ENCODE results near the gene EIPR1. TPM values are rescaled to one million over a fixed set of nuclear protein-coding genes. Genes with fewer than 3 reads are reported as not detected.

Gene EIPR1
- total and polyA plus RNA-seq, 2 donors (not counting 1 experiment from before 2014, with no cell fraction given) = 22.3 to 23.9 TPM

- Histone ChIP-seq H3K4me3 (replicated peaks in 1 of 4; ENCODE audit: control extremely low read depth in 1 of 4, insufficient read depth in 1 of 4, low read depth in 3 of 4, low read length in 4 of 4) (no peak overlapping the region), H3K79me2 (ENCODE audit: control insufficient read depth, insufficient read depth, low read length) (no peaks in the 10 kb centered on the region), H4K20me1 (ENCODE audit: control insufficient read depth, extremely low read depth, insufficient read depth, low read length) (no peaks in the 10 kb centered on the region), H2AFZ (ENCODE audit: low read length) (no peak overlapping the region), H3K27ac (ENCODE audit: insufficient read depth, low read length) (no peak overlapping the region), H3K9ac (ENCODE audit: insufficient read depth, low read length) (no peak overlapping the region), H3K4me1 (ENCODE audit: control insufficient read depth, extremely low read depth, insufficient read depth, low read length) (no peaks in the 10 kb centered on the region), H3K4me2 (ENCODE audit: extremely low read depth, insufficient read depth, low read length) (no peak overlapping the region), H3K27me3 (ENCODE audit: control insufficient read depth, insufficient read depth, low read length) (no peaks in the 10 kb centered on the region), H3K36me3 (ENCODE audit: control insufficient read depth, insufficient read depth, low read length) (no peaks in the 10 kb centered on the region), H3K9me3 (ENCODE audit: control insufficient read depth, insufficient read depth, low read depth, low read length) (no peaks in the 10 kb centered on the region)
- no peak for TF ChIP-seq EZH2 (IDR thresholded peaks at IDR 0.05; ENCODE audit: low read length, missing control alignments)
- DNase-seq (ENCODE audit: low read depth in 2 of 2) = no peak
Observed at GRCh38 chr2:3142961-3143571, 234.6 kb downstream of the EIPR1 start.

GRCh38 chr2:3142210-3142609 is 235.4 kb downstream of the EIPR1 start:
- H3K4me1 ChIP-seq (ENCODE audit: control insufficient read depth, extremely low read depth, insufficient read depth, low read length) = no peaks in the 10 kb centered on the region
- H4K20me1 ChIP-seq (ENCODE audit: control insufficient read depth, extremely low read depth, insufficient read depth, low read length) = no peaks in the 10 kb centered on the region
- TF ChIP-seq CTCF (conservative IDR thresholded peaks at IDR 0.05 in 1 of 2, IDR thresholded peaks at IDR 0.05 in 1 of 2; ENCODE audit: low read depth in 1 of 2, low read length in 2 of 2) = no peak
- no peak for TF ChIP-seq EZH2 (IDR thresholded peaks at IDR 0.05; ENCODE audit: low read length, missing control alignments)
- no peaks in the 10 kb centered on the region for H3K36me3 ChIP-seq (ENCODE audit: control insufficient read depth, insufficient read depth, low read length)
- no peak overlapping the region for H3K9ac ChIP-seq (ENCODE audit: insufficient read depth, low read length)
- H3K79me2 ChIP-seq (ENCODE audit: control insufficient read depth, insufficient read depth, low read length) = no peaks in the 10 kb centered on the region
- no peak for DNase-seq (ENCODE audit: low read depth in 2 of 2)
- H2AFZ ChIP-seq (ENCODE audit: low read length) = no peak overlapping the region
- H3K27me3 ChIP-seq (ENCODE audit: control insufficient read depth, insufficient read depth, low read length) = no peaks in the 10 kb centered on the region
- no peak overlapping the region for H3K27ac ChIP-seq (ENCODE audit: insufficient read depth, low read length)
- no peak overlapping the region for H3K4me2 ChIP-seq (ENCODE audit: extremely low read depth, insufficient read depth, low read length)
- H3K4me3 ChIP-seq (replicated peaks in 1 of 4; ENCODE audit: control extremely low read depth in 1 of 4, insufficient read depth in 1 of 4, low read depth in 3 of 4, low read length in 4 of 4) = no peak overlapping the region
- peaks cover 2% of the 10 kb centered on the region for H3K9me3 ChIP-seq (ENCODE audit: control insufficient read depth, insufficient read depth, low read depth, low read length)

GRCh38 chr2:3141696-3142095 is 235.9 kb downstream of the EIPR1 start:
- DNase-seq (ENCODE audit: low read depth in 2 of 2) = no peak
- H3K4me2 ChIP-seq (ENCODE audit: extremely low read depth, insufficient read depth, low read length) = no peak overlapping the region
- H4K20me1 ChIP-seq (ENCODE audit: control insufficient read depth, extremely low read depth, insufficient read depth, low read length) = no peaks in the 10 kb centered on the region
- H3K79me2 ChIP-seq (ENCODE audit: control insufficient read depth, insufficient read depth, low read length) = no peaks in the 10 kb centered on the region
- no peaks in the 10 kb centered on the region for H3K4me1 ChIP-seq (ENCODE audit: control insufficient read depth, extremely low read depth, insufficient read depth, low read length)
- H2AFZ ChIP-seq (ENCODE audit: low read length) = no peak overlapping the region
- H3K27ac ChIP-seq (ENCODE audit: insufficient read depth, low read length) = no peak overlapping the region
- H3K4me3 ChIP-seq (replicated peaks in 1 of 4; ENCODE audit: control extremely low read depth in 1 of 4, insufficient read depth in 1 of 4, low read depth in 3 of 4, low read length in 4 of 4) = no peak overlapping the region
- H3K36me3 ChIP-seq (ENCODE audit: control insufficient read depth, insufficient read depth, low read length) = no peaks in the 10 kb centered on the region
- H3K9me3 ChIP-seq (ENCODE audit: control insufficient read depth, insufficient read depth, low read depth, low read length) = peaks cover 2% of the 10 kb centered on the region
- H3K27me3 ChIP-seq (ENCODE audit: control insufficient read depth, insufficient read depth, low read length) = no peaks in the 10 kb centered on the region
- TF ChIP-seq CTCF (conservative IDR thresholded peaks at IDR 0.05 in 1 of 2, IDR thresholded peaks at IDR 0.05 in 1 of 2; ENCODE audit: low read depth in 1 of 2, low read length in 2 of 2) = no peak
- no peak overlapping the region for H3K9ac ChIP-seq (ENCODE audit: insufficient read depth, low read length)
